A549 (cell line): ENCODE measurements around the gene SMPDL3B.

Source experiments
- CHD4 ChIP-seq: fragments of 200-600 bp; sonication (generic); IDR thresholded peaks from 2 replicates; pipeline ENCODE4 v1.6.1; 2016; ENCODE audit warnings: antibody characterized with exemption, mild to moderate bottlenecking, borderline replicate concordance
- CTCF ChIP-seq: fragments of >200 bp; sonication (Bioruptor Twin); formaldehyde crosslinking; IDR thresholded peaks from 3 replicates; pipeline ENCODE4 v1.5.1; 2016
- EP300 ChIP-seq, 2 experiments: fragments of >200 bp; sonication (Bioruptor Twin); formaldehyde crosslinking; IDR thresholded peaks; 2 replicates in 1 of 2; 3 replicates in 1 of 2; pipeline ENCODE4 v1.6.1; 2016 to 2017
- HES2 ChIP-seq: fragments of >200 bp; sonication (Bioruptor Twin); formaldehyde crosslinking; IDR thresholded peaks from 2 replicates; pipeline ENCODE4 v1.6.1; 2016
- JUN ChIP-seq, 2 experiments: fragments of >200 bp; sonication (Bioruptor Twin); formaldehyde crosslinking; IDR thresholded peaks; 2 replicates in 1 of 2; 3 replicates in 1 of 2; pipeline ENCODE4 v1.6.1; 2016 to 2017
- MYC ChIP-seq: IDR thresholded peaks from 2 replicates; pipeline ENCODE4 v1.6.1; 2012; ENCODE audit warnings: mild to moderate bottlenecking, inconsistent platforms, low read length, improper control_type of control experiment, borderline replicate concordance
- POLR2AphosphoS2 ChIP-seq: conservative IDR thresholded peaks from 2 replicates; pipeline ENCODE4 v1.6.1; 2012; ENCODE audit warnings: low read length, improper control_type of control experiment, inconsistent platforms
- SREBF2 ChIP-seq: fragments of 450-650 bp; IDR thresholded peaks from 2 replicates; pipeline ENCODE4 v1.6.1; 2014; ENCODE audit warnings: mild to moderate bottlenecking, moderate library complexity
- USF2 ChIP-seq: fragments of 450-650 bp; IDR thresholded peaks from 2 replicates; pipeline ENCODE4 v1.6.1; 2014; ENCODE audit warnings: antibody characterized with exemption

GRCh38 chr1:27961646-27962221, 26.9 kb downstream of the SMPDL3B start:
- no peak for TF ChIP-seq CTCF
- no peak for TF ChIP-seq POLR2AphosphoS2
- TF ChIP-seq EP300 (IDR thresholded peaks at IDR 0.05): no peak
- TF ChIP-seq USF2: no peak
- no peak for TF ChIP-seq CHD4
- no peak for TF ChIP-seq SREBF2
- TF ChIP-seq HES2: no peak
- no peak for TF ChIP-seq JUN (IDR thresholded peaks at IDR 0.05)
- no peak for TF ChIP-seq MYC
